HG03097 (cell line): ENCODE measurements around the gene CABP5.
"Not testable (repeated sequence)": the region's sequence is repeated elsewhere in the genome, so short reads cannot be mapped to it uniquely, and the experiment has no call there.

Experiments
- ATAC-seq: cut with Tn5 transposase; IDR thresholded peaks from one replicate; pipeline ENCODE4 v1.9.1; 2021; ENCODE audit not compliant: unreplicated experiment, low FRiP score

Gene CABP5

GRCh38 chr19:48043675-48044258 lies at the start of gene CABP5:
TSS of gene CABP5 (minus strand) at chr19:48044079. CDS start at chr19:48043922, 157 bp downstream.
- ATAC-seq, result no peak

GRCh38 chr19:48091111-48091718 lies 47.3 kb upstream of the CABP5 start:
- not testable (repeated sequence) for ATAC-seq

GRCh38 chr19:48090281-48090802 lies 46.5 kb upstream of the CABP5 start:
- ATAC-seq, result no peak

- not testable (repeated sequence) for ATAC-seq
Measured at GRCh38 chr19:48088991-48089390, 45.1 kb upstream of the CABP5 start.

- ATAC-seq, result no peak
Measured at GRCh38 chr19:48085904-48086864, 42.3 kb upstream of the CABP5 start.

GRCh38 chr19:48085076-48085475 lies 41.2 kb upstream of the CABP5 start:
- ATAC-seq, result no peak

- no peak for ATAC-seq
Measured at GRCh38 chr19:48081106-48081505, 37.2 kb upstream of the CABP5 start.

GRCh38 chr19:48070177-48070769 lies 26.4 kb upstream of the CABP5 start:
- not testable (repeated sequence) for ATAC-seq

GRCh38 chr19:48069435-48069834 lies 25.6 kb upstream of the CABP5 start:
- no peak for ATAC-seq

GRCh38 chr19:48064509-48064908 lies 20.6 kb upstream of the CABP5 start:
- no peak for ATAC-seq

GRCh38 chr19:48061401-48062344 lies 17.8 kb upstream of the CABP5 start:
- no peak for ATAC-seq

GRCh38 chr19:48060381-48060780 lies 16.5 kb upstream of the CABP5 start:
- no peak for ATAC-seq

GRCh38 chr19:48059331-48059730 lies 15.5 kb upstream of the CABP5 start:
- ATAC-seq, result no peak

GRCh38 chr19:48053856-48054255 lies 10.0 kb upstream of the CABP5 start:
- ATAC-seq, result no peak

- no peak for ATAC-seq
Measured at GRCh38 chr19:48053076-48053475, 9.2 kb upstream of the CABP5 start.

- ATAC-seq, result no peak
Measured at GRCh38 chr19:48051335-48052033, 7.6 kb upstream of the CABP5 start.

GRCh38 chr19:48044561-48044960 lies 682 bp upstream of the CABP5 start:
- ATAC-seq, result no peak

- ATAC-seq, result no peak
Measured at GRCh38 chr19:48041877-48042580, 1.9 kb downstream of the CABP5 start.
